ENCODE measurements around the gene PTRHD1. TPM values are rescaled to one million over a fixed set of nuclear protein-coding genes. Genes with fewer than 3 reads are reported as not detected.

PTRHD1 gene
- total and polyA plus RNA-seq, 5 donors = 25.0 to 32.4 (median 26.3) TPM

GRCh38 chr2:24828238-24828996 is 35.2 kb upstream of the PTRHD1 start:
- H3K4me1 ChIP-seq (ENCODE audit: control insufficient read depth, insufficient read depth, low read length) = no peaks in the 10 kb centered on the region
- H3K4me3 ChIP-seq (ENCODE audit: low read length) = no peak overlapping the region
- ATAC-seq (no peak), DNase-seq (peak in 1 of 3 donors; percentile 49)
- H3K27me3 ChIP-seq (ENCODE audit: control insufficient read depth, insufficient read depth) = no peaks in the 10 kb centered on the region
- 70% methylated on average over 17 of the region's 17 CpGs for WGBS
- no peaks in the 10 kb centered on the region for H3K9me3 ChIP-seq (ENCODE audit: control insufficient read depth, low read length)
- intact Hi-C loops (cut with DNase I) = loop anchor here in 2 of 4 donors (5.0 kb wide), 3 partner anchors 406 to 421 kb away; no protein-coding TSS in a partner anchor
- H3K27ac ChIP-seq (ENCODE audit: low read length) = no peak overlapping the region

DNA sequence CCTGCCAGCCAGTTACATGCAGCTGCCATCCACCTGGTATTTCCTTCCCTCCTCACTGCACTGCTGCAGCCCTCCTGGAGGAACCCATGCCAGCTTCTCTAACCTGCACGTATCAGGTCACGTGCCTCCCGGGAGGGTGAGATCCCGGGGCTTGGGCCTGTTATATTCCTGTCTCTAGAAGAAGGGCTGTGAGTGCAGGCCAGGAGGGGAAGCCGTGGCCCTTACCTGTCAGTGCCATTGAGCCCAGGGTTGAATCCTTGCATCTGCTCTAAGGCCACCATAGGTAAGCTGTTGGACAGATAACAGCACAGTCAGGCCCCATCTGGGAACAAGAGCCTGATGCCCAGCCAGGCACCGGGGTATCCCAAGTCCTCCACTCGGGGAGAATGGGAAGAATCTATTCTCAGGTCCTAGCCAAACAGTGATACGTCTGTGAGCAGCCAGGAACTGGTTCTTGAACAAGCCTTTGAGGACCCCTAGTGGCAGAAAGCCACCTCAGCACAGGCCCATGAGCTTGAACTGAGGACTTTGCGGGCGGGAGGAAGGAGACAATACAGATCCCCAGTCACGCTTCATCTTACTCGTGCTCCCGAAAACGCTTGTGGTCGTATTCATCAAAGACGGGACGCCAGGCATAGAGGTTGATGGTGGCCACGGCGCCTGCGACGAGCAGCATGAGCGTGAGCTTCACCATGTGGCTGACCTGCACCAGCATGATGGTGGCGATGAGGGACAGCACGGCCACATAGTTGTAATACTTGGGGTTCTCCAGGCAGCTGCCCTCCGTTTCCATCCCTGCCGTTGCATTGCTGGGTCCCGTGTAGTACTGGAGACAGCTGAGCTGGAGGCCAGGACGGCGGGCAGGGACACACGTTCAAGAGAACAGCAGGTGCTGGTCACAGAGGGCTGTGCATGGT is 34.4 kb upstream of the PTRHD1 start:
- 28% methylated on average over 30 of the region's 30 CpGs for WGBS

DNA sequence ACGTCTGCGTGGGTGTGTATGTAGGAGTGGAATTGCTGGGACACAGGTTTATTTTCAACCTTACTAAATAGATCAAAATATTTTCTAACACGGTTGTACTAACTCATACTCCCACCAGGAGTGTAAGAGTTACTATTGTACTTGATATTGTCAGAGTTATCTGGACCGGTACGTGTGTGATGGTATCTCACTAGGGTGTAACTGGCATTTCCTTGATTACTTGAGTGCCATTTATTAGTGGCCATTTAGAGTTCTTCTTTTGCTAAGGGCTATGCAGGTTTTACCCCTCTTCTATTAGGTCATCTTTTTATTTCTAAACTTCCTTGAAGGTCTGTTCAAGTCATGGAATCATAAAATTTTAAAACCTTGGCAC is 33.6 kb upstream of the PTRHD1 start:
- no peaks in the 10 kb centered on the region for H3K27me3 ChIP-seq (ENCODE audit: control insufficient read depth, insufficient read depth)
- intact Hi-C loops (cut with DNase I) = loop anchor here in 3 of 4 donors (2.0 to 5.0 kb wide), 4 partner anchors 404 to 419 kb away; no protein-coding TSS in a partner anchor
- H3K4me3 ChIP-seq (ENCODE audit: low read length) = no peak overlapping the region
- WGBS = 52% methylated on average over 5 of the region's 5 CpGs
- ATAC-seq (no peak), DNase-seq (no peak)
- H3K4me1 ChIP-seq (ENCODE audit: control insufficient read depth, insufficient read depth, low read length) = no peaks in the 10 kb centered on the region
- no peaks in the 10 kb centered on the region for H3K9me3 ChIP-seq (ENCODE audit: control insufficient read depth, low read length)
- no peak overlapping the region for H3K27ac ChIP-seq (ENCODE audit: low read length)

More for the DNA sequence above, 34.4 kb upstream of the PTRHD1 start:
- H3K27ac ChIP-seq (ENCODE audit: low read length) = no peak overlapping the region
- intact Hi-C loops (cut with DNase I) = loop anchor here in 3 of 4 donors (2.0 to 5.0 kb wide), 4 partner anchors 405 to 420 kb away; no protein-coding TSS in a partner anchor
- H3K4me3 ChIP-seq (ENCODE audit: low read length) = no peak overlapping the region
- H3K9me3 ChIP-seq (ENCODE audit: control insufficient read depth, low read length) = no peaks in the 10 kb centered on the region
- ATAC-seq = peak; percentile 90 to 94
- H3K4me1 ChIP-seq (ENCODE audit: control insufficient read depth, insufficient read depth, low read length) = no peaks in the 10 kb centered on the region
- DNase-seq = peak; percentile 78 to 91 (median 85)
- no peaks in the 10 kb centered on the region for H3K27me3 ChIP-seq (ENCODE audit: control insufficient read depth, insufficient read depth)

GRCh38 chr2:24825883-24826772 is 32.9 kb upstream of the PTRHD1 start:
- 87% methylated on average over 14 of the region's 14 CpGs for WGBS
- ATAC-seq (no peak), DNase-seq (no peak)
- H3K27ac ChIP-seq (ENCODE audit: low read length) = no peak overlapping the region
- H3K9me3 ChIP-seq (ENCODE audit: control insufficient read depth, low read length) = no peaks in the 10 kb centered on the region
- intact Hi-C loops (cut with DNase I) = loop anchor here in 3 of 4 donors (2.0 to 5.0 kb wide), 4 partner anchors 404 to 419 kb away; no protein-coding TSS in a partner anchor
- no peak overlapping the region for H3K4me3 ChIP-seq (ENCODE audit: low read length)
- no peaks in the 10 kb centered on the region for H3K4me1 ChIP-seq (ENCODE audit: control insufficient read depth, insufficient read depth, low read length)
- no peaks in the 10 kb centered on the region for H3K27me3 ChIP-seq (ENCODE audit: control insufficient read depth, insufficient read depth)

DNA sequence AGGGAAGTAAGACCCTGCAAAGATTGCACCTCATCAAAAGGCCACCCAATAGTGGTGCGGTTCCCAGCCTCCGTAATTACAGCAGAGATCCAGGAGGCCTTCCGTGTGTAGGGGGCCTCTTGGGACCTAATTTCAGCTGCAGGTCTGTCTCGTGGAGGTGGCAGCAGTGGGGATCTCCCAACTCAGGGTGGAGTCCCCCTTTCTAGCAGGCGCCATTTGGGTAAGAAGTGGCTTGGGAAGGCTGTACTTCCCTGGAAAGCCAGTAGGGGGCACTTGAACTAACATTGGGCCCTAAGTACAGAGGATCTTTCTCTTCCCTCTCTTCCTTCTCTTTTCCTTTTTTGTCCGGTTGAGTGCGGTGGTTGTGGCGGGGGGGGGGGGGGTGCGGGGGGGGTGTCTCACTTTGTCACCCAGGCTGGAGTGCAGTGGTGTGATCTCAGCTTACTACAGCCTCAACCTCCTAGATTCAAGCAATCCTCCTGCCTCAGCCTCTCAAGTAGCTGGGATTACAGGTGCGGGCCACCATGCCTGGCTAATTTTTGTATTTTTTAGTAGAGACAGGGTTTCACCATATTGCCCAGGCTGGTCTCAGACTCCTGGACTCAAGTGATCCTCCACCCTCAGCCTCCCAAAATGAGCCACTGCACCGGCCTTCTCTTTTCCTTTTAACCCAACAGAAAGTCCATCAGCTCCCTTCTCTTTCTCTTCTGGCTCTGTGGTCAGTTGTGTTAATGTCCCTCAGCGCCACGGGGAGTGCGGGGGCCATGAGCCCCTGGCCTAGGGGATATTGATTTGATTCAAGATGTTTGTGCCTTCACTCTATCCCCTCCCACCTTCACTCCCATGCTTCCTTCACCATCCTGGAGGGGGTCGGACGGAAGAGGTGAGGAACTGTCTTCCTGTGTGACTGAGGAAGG is 32.0 kb upstream of the PTRHD1 start:
- no peak for ATAC-seq
- intact Hi-C loops (cut with DNase I) = loop anchor here in 2 of 4 donors (5.0 kb wide), 3 partner anchors 403 to 418 kb away; no protein-coding TSS in a partner anchor

DNA sequence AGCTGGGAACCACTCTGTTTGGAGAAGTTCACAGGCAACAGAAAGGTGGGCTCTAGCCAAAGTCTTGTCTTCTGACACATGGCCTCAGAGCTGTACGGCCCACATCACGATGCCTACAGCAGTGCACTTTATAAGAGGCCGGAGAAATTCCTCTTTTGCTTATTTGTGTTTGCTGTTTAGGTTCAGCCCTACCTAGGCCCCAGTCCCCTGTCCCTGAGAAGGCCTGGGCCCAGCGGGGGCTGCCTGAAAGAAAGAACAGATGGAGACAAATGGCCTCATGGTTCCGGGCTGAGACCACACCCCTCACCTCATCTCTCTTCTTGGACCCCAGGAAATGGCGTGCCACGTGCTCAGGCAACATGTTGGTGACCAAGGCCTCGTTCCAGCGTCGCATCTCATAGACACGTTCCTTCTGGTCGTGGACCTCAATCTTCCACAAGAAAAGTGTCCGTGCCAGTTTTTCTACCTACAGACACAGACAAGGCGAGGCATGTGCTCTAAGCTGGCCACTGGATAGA is 30.9 kb upstream of the PTRHD1 start:
- whole genome bisulfite sequencing = 95% methylated on average over 14 of the region's 14 CpGs
- DNase-seq (no peak), ATAC-seq (no peak)
- Histone ChIP-seq H3K27me3 (ENCODE audit: control insufficient read depth, insufficient read depth) (no peaks in the 10 kb centered on the region), H3K4me1 (ENCODE audit: control insufficient read depth, insufficient read depth, low read length) (no peaks in the 10 kb centered on the region), H3K27ac (ENCODE audit: low read length) (no peak overlapping the region), H3K9me3 (ENCODE audit: control insufficient read depth, low read length) (no peaks in the 10 kb centered on the region), H3K4me3 (ENCODE audit: low read length) (no peak overlapping the region)
- intact Hi-C loops (cut with DNase I) = no loop called here

More for the DNA sequence above, 32.0 kb upstream of the PTRHD1 start:
- Histone ChIP-seq H3K4me1 (ENCODE audit: control insufficient read depth, insufficient read depth, low read length) (no peaks in the 10 kb centered on the region), H3K4me3 (ENCODE audit: low read length) (no peak overlapping the region), H3K9me3 (ENCODE audit: control insufficient read depth, low read length) (no peaks in the 10 kb centered on the region), H3K27me3 (ENCODE audit: control insufficient read depth, insufficient read depth) (no peaks in the 10 kb centered on the region), H3K27ac (ENCODE audit: low read length) (no peak overlapping the region)
- DNase-seq = peak in 1 of 3 donors; percentile 44
- 89% methylated on average over 16 of the region's 16 CpGs for WGBS

DNA sequence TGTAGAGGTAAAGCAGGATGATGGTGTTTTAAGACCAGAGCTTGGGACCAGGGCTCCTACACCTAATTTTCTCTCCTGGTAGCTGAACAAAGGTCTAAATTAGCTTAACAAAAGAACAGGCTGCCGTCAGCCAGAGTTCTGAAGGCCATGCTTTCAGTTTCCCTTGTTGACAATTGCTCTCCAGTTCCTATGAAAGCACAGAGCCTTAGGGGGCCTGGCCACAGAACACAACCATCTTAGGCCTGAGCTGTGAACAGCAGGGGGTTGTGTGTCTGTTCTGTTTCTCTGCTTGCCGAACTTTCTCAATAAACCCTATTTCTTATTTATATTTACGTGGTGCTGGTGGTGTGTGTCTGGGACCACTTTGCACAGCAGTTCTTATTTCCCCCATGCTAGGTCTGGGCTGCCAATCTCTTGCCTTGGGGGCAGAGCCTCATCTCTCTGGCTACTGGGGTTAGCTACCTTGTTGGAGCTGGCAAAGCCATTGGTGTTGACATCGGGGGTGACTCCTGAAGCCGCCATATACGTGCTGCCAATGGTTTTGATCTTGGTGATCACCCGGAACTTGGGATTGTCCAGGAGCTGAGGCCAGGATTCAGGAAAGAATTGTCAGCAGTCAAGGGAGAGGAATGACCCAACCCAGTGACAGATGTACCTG is 29.0 kb upstream of the PTRHD1 start:
- intact Hi-C loops (cut with DNase I) = no loop called here

DNA sequence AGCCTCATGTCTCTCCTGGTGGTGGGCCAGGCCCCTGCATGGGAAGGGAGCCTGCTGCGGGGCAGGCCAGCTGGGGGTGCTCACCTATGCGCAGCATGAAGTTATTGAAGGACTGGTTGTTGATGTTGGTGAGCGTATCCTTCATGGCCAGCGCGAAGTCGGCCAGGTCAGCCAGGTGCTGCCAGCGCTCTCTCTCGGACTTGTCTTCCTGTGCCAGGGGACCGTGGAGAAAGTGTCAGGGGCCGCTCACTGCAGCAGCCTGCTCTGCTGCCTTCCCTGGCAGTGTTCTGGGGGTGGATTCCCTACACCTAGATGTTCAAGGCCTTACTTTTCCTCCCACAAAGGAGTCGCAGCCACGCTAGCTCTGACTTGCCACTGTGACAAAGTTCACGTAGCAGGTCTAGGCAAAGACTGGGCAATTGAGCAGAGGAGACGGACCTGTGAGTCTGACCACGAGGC is 28.3 kb upstream of the PTRHD1 start:
- no peak for DNase-seq
- Histone ChIP-seq H3K4me1 (ENCODE audit: control insufficient read depth, insufficient read depth, low read length) (no peaks in the 10 kb centered on the region), H3K9me3 (ENCODE audit: control insufficient read depth, low read length) (no peaks in the 10 kb centered on the region), H3K27me3 (ENCODE audit: control insufficient read depth, insufficient read depth) (no peaks in the 10 kb centered on the region), H3K4me3 (ENCODE audit: low read length) (no peak overlapping the region), H3K27ac (ENCODE audit: low read length) (no peak overlapping the region)
- intact Hi-C loops (cut with DNase I) = no loop called here
- WGBS = 91% methylated on average over 15 of the region's 15 CpGs
- no peak for ATAC-seq

More for the DNA sequence above, 29.0 kb upstream of the PTRHD1 start:
- Histone ChIP-seq H3K27me3 (ENCODE audit: control insufficient read depth, insufficient read depth) (no peaks in the 10 kb centered on the region), H3K4me3 (ENCODE audit: low read length) (no peak overlapping the region), H3K9me3 (ENCODE audit: control insufficient read depth, low read length) (no peaks in the 10 kb centered on the region), H3K4me1 (ENCODE audit: control insufficient read depth, insufficient read depth, low read length) (no peaks in the 10 kb centered on the region), H3K27ac (ENCODE audit: low read length) (no peak overlapping the region)
- ATAC-seq (no peak), DNase-seq (no peak)
- 88% methylated on average over 7 of the region's 7 CpGs for WGBS
